GM12891 (cell line): Measurements from ENCODE around the gene TMEM131.

Experiments
- PAX5 ChIP-seq: IDR thresholded peaks from 2 replicates; pipeline ENCODE4 v1.6.1; 2011; ENCODE audit warnings: low read length, moderate library complexity, mild to moderate bottlenecking; ENCODE audit not compliant: insufficient read depth, severe bottlenecking
- POLR2A ChIP-seq: IDR thresholded peaks from 2 replicates; pipeline ENCODE4 v1.6.1; 2011; ENCODE audit warnings: low read depth, low read length, control low read depth
- POLR2AphosphoS5 ChIP-seq: IDR thresholded peaks from 2 replicates; pipeline ENCODE4 v1.6.1; 2011; ENCODE audit warnings: low read depth, low read length, control low read depth
- POU2F2 ChIP-seq: IDR thresholded peaks from 2 replicates; pipeline ENCODE4 v1.6.1; 2011; ENCODE audit warnings: low read depth, mild to moderate bottlenecking, control low read depth, low read length, moderate library complexity
- SPI1 ChIP-seq: IDR thresholded peaks from 2 replicates; pipeline ENCODE4 v1.6.1; 2011; ENCODE audit warnings: low read depth, low read length, control low read depth
- TAF1 ChIP-seq: IDR thresholded peaks from 2 replicates; pipeline ENCODE4 v1.6.1; 2011; ENCODE audit warnings: low read depth, low read length, control low read depth

DNA sequence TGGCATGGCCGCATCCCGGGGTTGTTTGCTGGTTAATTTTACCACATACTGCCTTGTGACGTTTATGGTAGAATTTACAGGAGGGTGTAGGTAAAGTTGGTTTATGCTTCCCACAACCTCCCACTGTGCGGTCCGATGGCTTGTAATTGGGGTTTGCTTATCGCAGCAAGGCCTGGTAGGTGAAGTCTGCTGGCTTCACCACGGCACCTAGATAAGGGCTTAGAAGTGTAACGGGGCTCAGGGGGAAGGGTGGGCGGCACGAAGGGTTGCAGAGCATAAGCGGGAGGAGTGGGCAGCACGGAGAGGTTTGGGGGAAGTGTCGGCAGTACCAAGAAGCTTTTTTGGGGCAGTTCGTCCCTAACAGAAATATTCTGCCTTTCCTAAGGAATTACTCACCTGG is 39.0 kb upstream of the TMEM131 start:
- TF ChIP-seq POLR2AphosphoS5 (no peak), POLR2A (no peak), TAF1 (no peak), SPI1 (no peak), PAX5 (no peak), POU2F2 (no peak)
